ENCODE measurements around the gene PRKCD. TPM values are rescaled to one million over a fixed set of nuclear protein-coding genes. Genes with fewer than 3 reads are reported as not detected.

The PRKCD gene
- total and polyA plus RNA-seq, 9 of the 15 experiments (the other 6 are each of a cell fraction or from before 2014, with no cell fraction given): 2.5 to 19.5 (median 6.1) TPM

DNA sequence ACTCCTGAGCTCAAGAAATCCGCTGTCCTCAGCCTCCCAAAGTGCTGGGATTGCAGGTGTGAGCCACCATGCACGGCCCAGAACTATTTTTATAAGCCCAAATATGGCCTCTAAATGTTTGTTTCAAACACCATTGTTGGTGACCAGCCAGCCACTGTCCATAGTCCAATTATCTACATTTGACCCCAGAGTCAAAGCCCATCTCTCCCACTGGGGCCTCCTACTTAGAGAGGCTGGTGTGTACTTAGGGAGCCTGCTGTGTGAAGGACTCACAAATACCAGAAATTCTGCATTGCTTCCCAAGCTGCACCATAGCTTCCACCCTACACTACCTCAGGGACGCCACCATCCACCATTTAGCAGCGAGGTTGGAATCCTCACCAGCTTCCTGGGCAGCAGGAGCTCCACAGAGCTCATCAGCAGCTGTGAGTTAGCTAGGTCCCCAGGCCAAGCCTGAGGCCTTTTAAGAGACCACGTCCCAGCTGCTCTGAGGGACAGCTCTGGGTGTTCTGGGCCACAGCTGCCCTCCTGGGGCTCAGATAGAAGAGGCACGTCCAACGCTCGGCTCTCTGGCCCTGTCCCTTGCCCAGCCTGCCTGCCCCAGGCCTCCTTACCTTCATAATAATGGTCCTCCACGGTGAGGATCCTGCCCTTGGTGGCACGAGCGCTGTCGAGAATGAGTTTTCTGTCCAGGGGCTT is 65.3 kb downstream of the PRKCD start:
- ChIA-PET CTCF (ENCODE audit: low intra/inter-chr PET ratio) (no interaction called here), POLR2A (interaction anchor here (2.2 kb wide), 1 partner anchor 10 kb away, joined by 9 read pairs; no protein-coding TSS in a partner anchor)
- Histone ChIP-seq H3K4me3 (no peak overlapping the region), H3K27ac (ENCODE audit: extremely low read depth, low read depth, low read length) (no peak overlapping the region), H3K4me2 (ENCODE audit: insufficient read depth, low read length) (no peak overlapping the region), H3K9me3 (replicated peaks; ENCODE audit: control insufficient read depth, insufficient read depth, low read depth, low read length) (no peaks in the 10 kb centered on the region), H3K9me1 (ENCODE audit: control insufficient read depth, insufficient read depth, low read length) (no peaks in the 10 kb centered on the region), H3K79me2 (ENCODE audit: control insufficient read depth, insufficient read depth, low read length) (no peaks in the 10 kb centered on the region), H2AFZ (ENCODE audit: low read depth, low read length) (no peak overlapping the region), H4K20me1 (replicated peaks; ENCODE audit: control insufficient read depth, insufficient read depth, low read length) (peaks cover 8% of the 10 kb centered on the region), H3K36me3 (ENCODE audit: control insufficient read depth, insufficient read depth, low read length) (peaks cover 84% of the 10 kb centered on the region), H3K9ac (ENCODE audit: insufficient read depth in 1 of 2, low read depth in 2 of 2, low read length in 2 of 2) (no peak overlapping the region), H3K27me3 (ENCODE audit: control insufficient read depth in 2 of 2, insufficient read depth in 2 of 2, low read length in 2 of 2) (no peaks in the 10 kb centered on the region), H3K4me1 (replicated peaks in 1 of 2; ENCODE audit: control insufficient read depth in 2 of 2, insufficient read depth in 2 of 2, low read length in 2 of 2) (peaks cover 0 to 3% of the 10 kb centered on the region in 2 experiments; a peak in 1 of 5 replicates)
- DNase-seq (ENCODE audit: extremely low read depth in 1 of 4, low spot score in 3 of 4) (no peak), ATAC-seq (no peak), FAIRE-seq (no peak)
- 90% methylated on average over 12 of the region's 12 CpGs for WGBS (ENCODE audit: insufficient coverage, low coverage, missing lambda C conversion rate)
- TF ChIP-seq CREB1 (IDR thresholded peaks at IDR 0.05) (no peak), CREB1 (CRISPR knock-in tag; IDR thresholded peaks at IDR 0.05) (no peak), POLR2AphosphoS5 (IDR thresholded peaks at IDR 0.05; ENCODE audit: control insufficient read depth, insufficient read depth, low read depth, low read length) (no peak), CXXC5 (CRISPR knock-in tag; IDR thresholded peaks at IDR 0.05) (no peak), GMEB1 (CRISPR knock-in tag; IDR thresholded peaks at IDR 0.05) (no peak)
- TF ChIP-seq, protein P1, sequence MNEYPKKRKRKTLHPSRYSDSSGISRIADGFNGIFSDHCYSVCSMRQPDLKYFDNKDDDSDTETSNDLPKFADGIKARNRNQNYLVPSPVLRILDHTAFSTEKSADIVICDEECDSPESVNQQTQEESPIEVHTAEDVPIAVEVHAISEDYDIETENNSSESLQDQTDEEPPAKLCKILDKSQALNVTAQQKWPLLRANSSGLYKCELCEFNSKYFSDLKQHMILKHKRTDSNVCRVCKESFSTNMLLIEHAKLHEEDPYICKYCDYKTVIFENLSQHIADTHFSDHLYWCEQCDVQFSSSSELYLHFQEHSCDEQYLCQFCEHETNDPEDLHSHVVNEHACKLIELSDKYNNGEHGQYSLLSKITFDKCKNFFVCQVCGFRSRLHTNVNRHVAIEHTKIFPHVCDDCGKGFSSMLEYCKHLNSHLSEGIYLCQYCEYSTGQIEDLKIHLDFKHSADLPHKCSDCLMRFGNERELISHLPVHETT (CRISPR knock-in tag; conservative IDR thresholded peaks at IDR 0.05 in 1 of 2, IDR thresholded peaks at IDR 0.05 in 1 of 2): no peak
- no TSS peak for BruUV-seq (replicated peaks)
- in situ Hi-C loops (cut with MboI): no loop called here
- intact Hi-C loops (cut with micrococcal nuclease): loop anchor here (10.0 kb wide), 1 partner anchor 49 kb away; no protein-coding TSS in a partner anchor
